ENCODE data around the gene GPR139. TPM values are rescaled to one million over a fixed set of nuclear protein-coding genes. Genes with fewer than 3 reads are reported as not detected.

The GPR139 gene
- total RNA-seq, 1 experiment from 2014 or later = not detected

DNA sequence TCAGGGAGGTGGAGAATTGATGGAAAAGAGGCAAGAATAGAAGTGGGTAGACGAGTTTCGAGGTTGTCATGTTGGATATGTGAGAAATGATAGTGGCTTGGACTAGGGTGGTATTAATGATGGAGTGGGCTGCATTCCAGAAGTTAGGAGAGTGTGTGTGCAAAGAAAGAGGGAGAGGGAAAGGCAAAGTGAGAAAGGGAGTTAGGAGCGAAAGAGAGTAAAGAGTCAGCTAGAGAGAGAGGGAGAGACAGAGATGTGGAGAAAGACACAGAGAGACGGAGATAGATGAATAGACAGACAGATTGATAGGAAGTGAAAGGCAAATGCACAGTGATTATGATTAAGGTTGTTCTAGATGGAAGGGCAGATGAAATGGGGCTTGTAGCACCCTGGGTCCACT lies 5.4 kb upstream of the GPR139 start:
- TF ChIP-seq, protein P1, sequence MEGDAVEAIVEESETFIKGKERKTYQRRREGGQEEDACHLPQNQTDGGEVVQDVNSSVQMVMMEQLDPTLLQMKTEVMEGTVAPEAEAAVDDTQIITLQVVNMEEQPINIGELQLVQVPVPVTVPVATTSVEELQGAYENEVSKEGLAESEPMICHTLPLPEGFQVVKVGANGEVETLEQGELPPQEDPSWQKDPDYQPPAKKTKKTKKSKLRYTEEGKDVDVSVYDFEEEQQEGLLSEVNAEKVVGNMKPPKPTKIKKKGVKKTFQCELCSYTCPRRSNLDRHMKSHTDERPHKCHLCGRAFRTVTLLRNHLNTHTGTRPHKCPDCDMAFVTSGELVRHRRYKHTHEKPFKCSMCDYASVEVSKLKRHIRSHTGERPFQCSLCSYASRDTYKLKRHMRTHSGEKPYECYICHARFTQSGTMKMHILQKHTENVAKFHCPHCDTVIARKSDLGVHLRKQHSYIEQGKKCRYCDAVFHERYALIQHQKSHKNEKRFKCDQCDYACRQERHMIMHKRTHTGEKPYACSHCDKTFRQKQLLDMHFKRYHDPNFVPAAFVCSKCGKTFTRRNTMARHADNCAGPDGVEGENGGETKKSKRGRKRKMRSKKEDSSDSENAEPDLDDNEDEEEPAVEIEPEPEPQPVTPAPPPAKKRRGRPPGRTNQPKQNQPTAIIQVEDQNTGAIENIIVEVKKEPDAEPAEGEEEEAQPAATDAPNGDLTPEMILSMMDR (IDR thresholded peaks at IDR 0.05; ENCODE audit: unreplicated experiment) = no peak
- Mint-ChIP-seq H3K27ac (ENCODE audit: unreplicated experiment) (no peak overlapping the region), H3K36me3 (ENCODE audit: insufficient read depth, unreplicated experiment) (no peaks in the 10 kb centered on the region), H3K4me3 (ENCODE audit: low read depth, unreplicated experiment) (no peak overlapping the region), H3K27me3 (ENCODE audit: unreplicated experiment) (peaks cover 68% of the 10 kb centered on the region), H3K4me1 (ENCODE audit: low read depth, unreplicated experiment) (no peaks in the 10 kb centered on the region), H3K9me3 (ENCODE audit: low read depth, unreplicated experiment) (no peaks in the 10 kb centered on the region)
- intact Hi-C loops (cut with micrococcal nuclease; ENCODE audit: unreplicated experiment) = no loop called here
- no TSS peak for BruUV-seq (replicated peaks)
- CTCF ChIA-PET = no interaction called here
- DNase-seq = no peak

DNA sequence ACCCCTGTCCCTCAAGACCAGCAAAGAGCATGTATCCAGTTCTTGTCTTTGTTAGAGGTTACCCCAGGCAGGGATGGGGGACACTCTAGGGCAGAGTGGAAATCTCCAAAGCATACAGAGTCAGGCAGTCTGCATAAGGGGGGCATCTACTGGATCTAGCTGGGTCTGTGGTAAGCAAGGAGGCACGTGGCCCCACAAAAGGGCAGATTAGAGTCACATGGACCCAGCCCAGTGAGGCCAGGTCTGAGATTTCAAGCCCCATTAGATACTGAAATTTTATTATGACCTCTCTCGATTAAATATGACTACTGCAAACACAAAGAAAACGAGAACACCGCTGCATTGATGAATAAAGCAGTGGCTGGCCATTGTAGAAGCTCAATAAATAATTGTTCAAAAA lies 1.6 kb upstream of the GPR139 start:
- Mint-ChIP-seq H3K4me3 (ENCODE audit: low read depth, unreplicated experiment) (no peak overlapping the region), H3K36me3 (ENCODE audit: insufficient read depth, unreplicated experiment) (no peaks in the 10 kb centered on the region), H3K27me3 (ENCODE audit: unreplicated experiment) (peaks cover 87% of the 10 kb centered on the region), H3K4me1 (ENCODE audit: low read depth, unreplicated experiment) (no peaks in the 10 kb centered on the region), H3K27ac (ENCODE audit: unreplicated experiment) (no peak overlapping the region), H3K9me3 (ENCODE audit: low read depth, unreplicated experiment) (no peaks in the 10 kb centered on the region)
- CTCF ChIA-PET = no interaction called here
- intact Hi-C loops (cut with micrococcal nuclease; ENCODE audit: unreplicated experiment) = no loop called here
- TF ChIP-seq, protein P1 (IDR thresholded peaks at IDR 0.05; ENCODE audit: unreplicated experiment) = no peak
- DNase-seq = no peak
- BruUV-seq (replicated peaks) = no TSS peak

DNA sequence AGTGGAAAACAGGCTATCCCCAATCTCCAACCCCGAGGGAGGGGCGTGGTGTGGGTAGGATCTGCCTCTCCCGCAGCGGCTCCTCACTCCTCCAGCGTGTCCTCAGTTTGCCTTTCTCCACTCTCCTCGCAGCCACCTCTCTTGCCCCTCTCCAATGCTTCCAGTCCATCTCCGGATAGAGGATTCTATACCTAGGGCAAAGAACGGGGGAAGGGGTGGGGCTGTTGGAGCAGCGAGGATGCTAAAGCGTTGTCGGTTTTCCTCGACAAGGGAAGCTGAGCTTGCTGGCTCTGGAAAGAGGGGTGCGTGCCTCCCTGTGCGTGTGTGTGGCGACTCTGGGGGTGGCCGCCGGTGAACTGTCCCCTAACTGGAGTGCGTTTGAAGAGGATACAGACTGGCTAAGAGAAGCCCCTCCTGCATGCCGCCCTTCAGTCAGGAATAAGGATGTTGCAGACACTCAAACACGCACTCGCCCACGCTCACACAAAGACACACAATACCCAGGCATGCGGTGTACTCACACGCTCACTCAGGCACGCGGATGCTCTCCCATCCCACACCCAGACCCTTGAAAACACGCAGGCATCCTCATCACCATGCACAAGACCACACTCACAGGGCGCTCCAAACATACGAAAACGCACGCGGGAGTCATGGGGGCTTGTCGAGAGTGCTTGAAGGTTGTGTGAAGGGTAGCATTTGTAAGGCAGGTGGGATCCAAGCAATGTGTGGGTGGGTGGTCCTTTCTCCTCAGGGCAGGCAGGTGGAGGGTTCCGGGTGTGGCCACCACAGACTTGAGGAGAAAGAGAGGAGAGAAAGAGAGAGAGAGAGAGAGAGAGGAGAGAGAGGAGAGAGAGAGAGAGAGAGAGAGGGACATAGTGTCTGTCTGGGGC lies 655 bp upstream of the GPR139 start:
- H3K27ac Mint-ChIP-seq (ENCODE audit: unreplicated experiment) = no peak overlapping the region
- TF ChIP-seq, protein P1 (IDR thresholded peaks at IDR 0.05; ENCODE audit: unreplicated experiment) = no peak
- no peaks in the 10 kb centered on the region for H3K36me3 Mint-ChIP-seq (ENCODE audit: insufficient read depth, unreplicated experiment)
- no peak for DNase-seq
- CTCF ChIA-PET = no interaction called here
- H3K4me3 Mint-ChIP-seq (ENCODE audit: low read depth, unreplicated experiment) = no peak overlapping the region
- intact Hi-C loops (cut with micrococcal nuclease; ENCODE audit: unreplicated experiment) = no loop called here
- H3K9me3 Mint-ChIP-seq (ENCODE audit: low read depth, unreplicated experiment) = no peaks in the 10 kb centered on the region
- BruUV-seq (replicated peaks) = no TSS peak
- peaks cover 91% of the 10 kb centered on the region for H3K27me3 Mint-ChIP-seq (ENCODE audit: unreplicated experiment)
- no peaks in the 10 kb centered on the region for H3K4me1 Mint-ChIP-seq (ENCODE audit: low read depth, unreplicated experiment)

- Mint-ChIP-seq H3K9me3 (ENCODE audit: low read depth, unreplicated experiment) (peaks cover under 1% of the 10 kb centered on the region), H3K27ac (ENCODE audit: unreplicated experiment) (no peak overlapping the region), H3K36me3 (ENCODE audit: insufficient read depth, unreplicated experiment) (no peaks in the 10 kb centered on the region), H3K4me3 (ENCODE audit: low read depth, unreplicated experiment) (no peak overlapping the region), H3K27me3 (ENCODE audit: unreplicated experiment) (peaks cover 81% of the 10 kb centered on the region), H3K4me1 (ENCODE audit: low read depth, unreplicated experiment) (no peaks in the 10 kb centered on the region)
- intact Hi-C loops (cut with micrococcal nuclease; ENCODE audit: unreplicated experiment) = no loop called here
- DNase-seq = no peak
- CTCF ChIA-PET = no interaction called here
- TF ChIP-seq, protein P1 (IDR thresholded peaks at IDR 0.05; ENCODE audit: unreplicated experiment) = no peak
- no TSS peak for BruUV-seq (replicated peaks)
Observed at GRCh38 chr16:20072874-20073202, 852 bp downstream of the GPR139 start.

All from Calu3 (cell line).